CD4-positive, alpha-beta T cell treated with Interleukin-4 for 4 hours (primary cell): Measurements from ENCODE around the gene CENPS.
"Not testable (repeated sequence)": the region's sequence is repeated elsewhere in the genome, so short reads cannot be mapped to it uniquely, and the experiment has no call there.

Experiments used
- DNase-seq: peaks from one replicate; pipeline ENCODE4 v3.0.0-alpha.2; 2020

The CENPS gene

DNA sequence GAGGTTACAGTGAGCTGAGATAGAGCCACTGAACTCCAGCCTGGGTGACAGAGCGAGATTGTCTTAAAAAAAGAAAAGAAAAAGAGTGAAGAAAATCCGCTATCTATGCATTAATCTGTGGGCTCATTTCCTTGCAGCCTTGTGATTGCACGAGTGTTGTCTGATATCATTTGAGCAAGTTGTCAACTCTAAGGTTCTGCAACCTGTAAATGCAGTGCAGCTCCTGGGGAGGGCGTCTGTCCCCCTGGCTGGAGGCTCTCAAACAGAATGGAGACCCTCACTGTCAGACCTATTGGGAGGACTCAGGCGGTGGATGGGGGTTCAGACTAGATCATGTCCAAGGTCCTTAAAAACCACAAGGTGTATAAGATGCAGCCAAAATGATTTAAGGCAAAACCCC is 25.8 kb downstream of the CENPS start:
- DNase-seq: no peak

DNA sequence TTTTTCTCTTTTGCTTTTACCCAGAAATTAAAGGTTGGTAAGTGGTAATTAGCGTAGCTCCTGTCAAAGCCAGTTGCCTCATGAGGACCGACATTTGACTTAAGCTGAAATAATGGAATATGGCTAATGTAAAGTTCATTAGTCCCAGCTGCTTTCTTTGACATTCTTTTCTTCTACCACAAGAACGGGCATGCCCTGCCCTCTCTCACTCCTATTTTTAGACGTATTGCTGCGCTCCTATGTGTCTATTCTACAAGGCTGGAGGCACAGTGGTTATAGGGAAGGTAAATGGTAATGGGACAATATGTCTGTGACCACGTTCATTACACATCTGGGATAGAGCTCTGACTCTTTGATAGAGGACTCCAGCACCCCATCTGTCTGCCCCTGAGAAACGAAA is 26.4 kb downstream of the CENPS start:
- no peak for DNase-seq

- not testable (repeated sequence) for DNase-seq
Measured at GRCh38 chr1:10457462-10457861, 27.2 kb downstream of the CENPS start.

DNA sequence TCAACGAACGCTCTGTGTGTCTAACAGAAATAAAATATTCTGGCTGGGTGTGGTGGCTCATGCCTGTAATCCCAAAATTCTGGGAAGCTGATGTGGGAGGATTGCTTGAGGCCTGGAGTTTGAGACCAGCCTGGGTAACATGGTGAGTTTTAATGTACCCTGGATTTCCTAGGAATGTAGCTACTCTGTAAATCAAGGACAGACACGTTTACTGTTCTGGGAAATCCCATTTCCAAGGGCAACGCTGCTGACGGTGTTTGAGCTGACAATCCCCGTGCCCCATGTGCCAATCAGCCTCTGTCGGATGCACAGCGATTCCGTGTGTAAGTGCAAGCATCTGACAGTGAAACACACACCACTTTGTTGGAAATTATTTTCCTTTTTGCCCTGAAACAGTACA is 27.6 kb downstream of the CENPS start:
- DNase-seq: no peak

GRCh38 chr1:10459184-10459583 is 29.0 kb downstream of the CENPS start:
- DNase-seq: no peak

GRCh38 chr1:10467078-10467477 is 36.8 kb downstream of the CENPS start:
- no peak for DNase-seq

GRCh38 chr1:10470043-10470442 is 39.8 kb downstream of the CENPS start:
- no peak for DNase-seq

DNA sequence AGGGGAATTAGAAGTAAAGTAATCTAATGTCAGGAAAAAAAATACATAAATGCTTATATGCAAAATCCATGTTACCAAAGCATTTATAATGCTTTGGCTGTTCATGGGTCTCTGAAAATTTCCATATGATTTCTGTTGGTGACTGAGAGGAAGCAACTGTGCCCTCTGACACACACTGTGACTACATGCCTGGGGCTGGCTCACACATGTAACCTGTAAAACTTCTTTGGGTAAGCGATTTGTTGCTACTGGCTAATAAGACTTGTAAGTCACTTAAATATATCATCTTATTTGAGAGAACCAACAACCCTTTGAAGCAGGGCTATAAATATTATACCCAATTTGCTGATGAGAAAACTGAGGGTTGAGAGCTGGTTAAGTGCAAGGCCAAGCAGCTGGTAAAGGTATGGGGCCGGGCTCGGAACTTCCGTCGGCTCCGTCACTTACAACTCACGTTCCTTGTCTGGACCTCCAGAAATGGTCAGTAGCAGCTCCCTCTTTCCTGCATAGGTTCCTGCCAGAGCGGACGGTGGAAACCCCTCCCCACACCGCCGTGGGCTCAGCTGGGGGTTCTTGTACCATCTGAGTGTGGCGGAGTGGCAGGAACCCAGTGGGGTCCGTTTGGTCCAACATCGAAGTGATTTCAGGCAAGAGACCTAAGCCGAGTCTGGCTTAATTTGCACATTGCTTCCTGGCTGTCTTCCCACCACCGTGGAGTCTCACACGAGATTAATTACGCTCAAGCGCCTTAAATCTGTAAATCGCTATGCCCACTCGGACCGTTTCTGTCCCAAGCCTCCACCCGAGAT is 41.4 kb downstream of the CENPS start:
- DNase-seq: no peak

DNA sequence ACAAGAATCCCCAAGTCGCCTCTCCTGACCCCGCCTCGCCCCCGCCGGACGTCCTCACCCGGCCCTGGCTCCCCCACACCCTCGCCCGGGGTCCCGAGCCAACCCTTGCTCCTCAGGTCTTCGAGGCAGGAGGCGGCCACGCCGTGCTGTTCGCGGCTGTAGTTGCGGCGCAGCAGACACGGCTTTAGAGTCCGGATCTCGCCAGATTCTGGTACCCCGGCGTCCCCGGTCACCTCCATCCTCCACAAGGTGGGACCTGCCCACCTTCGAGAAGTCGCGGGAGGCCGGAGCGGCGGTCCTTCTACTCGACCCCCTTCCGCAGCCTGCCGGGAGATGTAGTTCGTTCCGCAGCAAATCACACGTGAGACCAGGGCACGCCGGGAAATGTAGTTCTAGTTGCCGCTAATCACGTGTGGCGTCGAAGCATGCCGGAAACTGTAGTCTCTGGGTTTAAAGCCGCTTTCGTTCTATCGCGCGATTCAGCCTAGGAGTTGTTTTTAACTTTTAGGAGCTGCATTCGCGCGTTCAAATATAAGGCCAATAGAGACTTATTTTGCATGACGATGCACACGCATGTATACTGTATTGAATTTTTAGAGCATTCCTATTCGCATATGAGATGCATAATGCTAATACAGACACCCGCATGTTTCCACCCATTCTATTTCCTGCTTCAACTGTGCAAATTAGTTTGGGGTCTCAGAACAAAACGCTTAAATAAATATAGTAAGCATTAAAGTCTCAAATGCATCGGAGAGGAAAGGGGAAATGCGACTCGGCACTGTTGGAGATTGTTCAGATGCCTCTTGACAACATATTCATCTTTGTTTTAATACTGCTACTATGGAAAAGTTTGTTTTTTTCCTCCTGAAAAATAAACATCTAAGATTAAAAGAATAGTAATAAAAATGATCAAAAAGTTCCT is 42.2 kb downstream of the CENPS start, which contains the start of gene DFFA:
TSS of gene DFFA (minus strand) at position 310 of the 925 bp plus-strand sequence. CDS start at position 239, 71 bp downstream.
- DNase-seq: peak; percentile 92

DNA sequence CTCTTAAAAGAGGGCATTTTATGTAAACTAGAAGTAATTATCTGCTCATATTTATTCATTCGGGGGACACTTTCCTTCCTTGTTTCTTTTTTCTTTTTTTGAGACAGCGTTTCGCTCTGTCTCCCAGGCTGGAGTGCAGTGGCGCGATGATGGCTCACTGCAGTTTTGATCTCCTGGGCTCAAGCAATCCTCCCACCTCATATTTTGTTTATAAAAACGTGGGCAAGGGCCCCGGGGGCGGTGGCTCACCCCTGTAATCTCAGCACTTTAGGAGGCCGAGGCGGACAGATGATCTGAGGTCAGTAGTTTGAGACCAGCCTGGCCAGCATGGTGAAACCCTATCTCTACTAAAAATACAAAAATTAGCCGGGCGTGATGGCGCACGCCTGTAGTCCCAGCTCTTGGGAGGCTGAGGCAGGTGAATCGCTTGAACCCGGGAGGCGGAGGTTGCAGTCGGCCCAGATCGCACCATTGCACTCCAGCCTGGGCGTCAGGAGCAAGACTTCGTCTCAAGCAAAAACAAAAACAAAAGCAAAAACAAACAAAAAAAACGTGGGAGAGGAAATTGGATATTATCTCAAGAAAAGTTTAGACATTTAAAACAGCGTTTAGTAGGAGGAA is 43.0 kb downstream of the CENPS start:
- no peak for DNase-seq

DNA sequence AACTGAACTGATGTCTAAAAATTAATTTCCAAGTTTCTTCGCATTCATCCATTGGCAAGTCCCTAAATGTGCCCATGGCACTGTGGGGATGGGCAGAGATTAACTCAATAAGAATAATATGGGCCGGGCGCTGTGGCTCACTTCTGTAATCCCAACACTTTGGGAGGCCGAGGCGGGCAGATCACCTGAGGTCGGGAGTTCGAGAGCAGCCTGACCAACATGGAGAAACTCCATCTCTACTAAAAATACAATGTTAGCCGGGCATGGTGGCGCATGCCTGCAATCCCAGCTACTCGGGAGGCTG is 44.0 kb downstream of the CENPS start:
- not testable (repeated sequence) for DNase-seq

DNA sequence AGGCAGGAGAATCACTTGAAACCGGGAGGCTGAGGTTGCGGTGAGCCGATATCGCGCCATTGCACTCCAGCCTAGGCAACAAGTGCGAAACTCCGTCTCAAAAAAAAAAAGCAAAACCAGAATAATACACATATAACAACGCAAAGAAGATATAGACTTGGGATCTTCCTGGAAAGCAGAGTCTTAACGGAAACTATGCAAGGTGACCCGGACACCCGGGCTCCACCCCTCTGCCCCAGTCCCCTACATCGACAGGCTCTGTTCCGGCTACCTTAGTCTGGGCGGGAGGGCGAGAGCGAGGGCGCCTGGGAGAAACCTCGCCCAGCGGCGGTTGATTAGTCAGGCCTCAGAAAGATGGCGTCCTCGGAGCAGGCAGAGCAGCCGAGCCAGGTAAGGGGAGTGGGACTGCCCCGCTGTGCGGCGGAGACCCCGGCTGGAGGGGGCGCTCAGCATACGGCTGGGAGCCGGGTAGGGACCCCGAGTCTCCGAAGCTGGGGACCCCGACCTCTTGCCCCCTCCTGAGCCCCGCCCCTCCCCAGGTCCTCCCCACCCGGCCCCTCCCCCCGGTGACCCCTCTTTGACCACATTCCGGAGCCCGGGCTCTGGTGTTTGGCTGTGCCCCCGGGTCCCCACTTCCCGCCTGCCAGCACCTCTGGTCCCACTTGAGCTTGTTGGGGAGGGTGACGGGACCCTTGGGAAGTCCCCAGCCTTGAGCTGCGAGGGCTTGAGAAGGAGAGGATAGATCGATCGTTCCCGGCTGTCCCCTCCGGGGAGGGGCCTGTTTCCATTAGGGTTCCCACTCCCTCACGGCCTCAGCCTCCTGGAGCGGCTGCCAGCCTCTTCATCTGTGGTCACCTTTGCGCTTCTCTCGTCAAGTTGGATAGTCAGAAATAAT is 44.6 kb downstream of the CENPS start, which contains the start of gene PEX14:
TSS of gene PEX14 (plus strand) at position 338 of the 895 bp plus-strand sequence. CDS start at position 355, 17 bp downstream.
- peak; percentile 81 for DNase-seq

GRCh38 chr1:10475510-10475909 is 45.3 kb downstream of the CENPS start:
- DNase-seq: no peak

DNA sequence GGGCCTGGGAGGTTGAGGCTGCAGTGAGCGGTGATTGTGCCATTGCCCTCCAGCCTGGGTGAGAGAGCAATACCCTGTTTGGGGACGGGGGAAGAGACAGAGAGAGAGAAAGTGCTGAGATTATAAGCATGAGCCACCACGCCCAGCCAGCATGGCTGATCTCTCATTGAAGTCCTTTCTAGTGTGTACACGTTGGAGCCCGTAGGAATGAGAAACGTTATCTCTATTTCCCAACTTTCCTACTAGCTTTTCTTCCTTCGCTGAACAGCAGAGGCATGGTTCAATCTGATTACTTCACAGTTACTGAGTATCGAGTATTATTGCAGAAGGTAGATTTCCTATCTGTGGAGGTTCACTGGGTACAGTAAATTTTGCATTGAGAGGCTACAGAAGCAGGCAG is 49.1 kb downstream of the CENPS start:
- DNase-seq: no peak

DNA sequence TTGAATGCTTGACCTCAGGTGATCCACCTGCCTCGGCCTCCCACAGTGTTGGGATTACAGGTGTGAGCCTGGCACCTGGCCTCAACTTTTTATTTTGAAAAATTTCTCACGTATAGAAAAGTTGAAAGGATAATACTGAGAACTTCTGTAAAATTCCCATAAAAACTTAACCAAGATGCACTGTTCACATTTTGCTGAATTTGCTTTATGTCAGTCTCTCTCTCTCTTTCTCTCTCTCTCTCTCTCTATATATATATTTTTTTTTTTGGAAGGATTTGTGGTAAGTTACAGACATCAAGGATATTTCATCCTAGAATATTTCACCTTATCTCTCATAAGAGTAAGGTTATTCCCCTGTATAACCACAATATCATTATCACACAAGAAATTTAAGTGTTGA is 50.4 kb downstream of the CENPS start:
- DNase-seq: no peak

DNA sequence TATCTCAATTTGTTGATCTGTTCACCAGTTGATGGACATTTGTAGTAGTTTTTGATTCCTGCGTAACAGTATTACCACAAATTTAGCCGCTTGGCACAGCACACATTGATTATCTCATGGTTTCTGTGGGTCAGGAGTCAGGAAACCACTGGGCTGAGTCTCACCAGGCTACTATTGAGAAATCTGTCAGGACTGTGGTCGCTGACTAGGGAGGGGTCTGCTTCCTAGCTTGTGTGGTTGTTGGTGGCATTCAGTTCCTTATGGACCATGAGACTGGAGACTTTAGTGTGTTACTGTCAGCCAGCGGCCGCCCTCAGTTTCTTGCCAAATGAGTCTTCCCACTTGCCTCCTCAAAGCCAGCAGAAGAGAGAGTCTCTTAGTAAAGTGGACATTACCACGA is 54.3 kb downstream of the CENPS start:
- DNase-seq: no peak

DNA sequence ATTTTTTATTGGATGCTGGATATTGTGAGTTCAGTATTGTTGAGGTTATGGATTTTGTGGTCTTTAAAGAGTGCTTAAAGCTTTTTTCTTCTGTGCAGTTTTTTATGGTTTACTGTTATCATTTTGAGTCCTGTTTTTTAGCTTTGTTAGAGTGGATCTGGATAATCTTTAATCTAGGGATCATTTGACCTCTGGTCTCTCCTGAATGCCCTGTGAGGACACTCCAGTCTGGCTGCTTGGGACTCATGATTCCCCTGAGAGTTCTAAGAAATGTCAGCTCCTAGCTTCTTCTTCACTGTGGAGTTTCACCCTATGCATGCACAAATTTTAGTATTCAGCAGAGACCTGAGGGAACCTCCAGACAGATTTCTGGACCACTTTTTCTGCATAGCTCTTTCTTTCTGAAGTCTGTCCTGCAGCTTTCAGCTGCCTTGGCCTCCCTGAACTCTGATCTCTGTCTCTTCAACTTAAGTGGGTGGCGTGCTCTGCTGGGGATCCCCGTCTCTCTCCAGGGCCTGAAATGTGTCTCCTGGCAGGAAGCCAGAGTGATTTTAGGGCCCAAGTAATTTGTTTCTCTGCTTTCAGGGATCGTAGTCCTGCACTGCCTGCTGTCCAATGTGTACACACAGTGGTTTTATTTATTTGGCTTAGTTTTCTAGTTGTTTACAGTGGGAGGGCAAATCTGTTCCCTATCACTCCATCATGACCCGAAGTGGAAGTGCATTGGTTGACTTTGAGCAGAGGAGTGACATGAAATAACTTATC is 59.2 kb downstream of the CENPS start:
- DNase-seq: no peak

- no peak for DNase-seq
Measured at GRCh38 chr1:10490286-10490970, 60.2 kb downstream of the CENPS start.
